AG04450 (cell line): Measurements from ENCODE around the gene SPRY4. TPM values are rescaled to one million over a fixed set of nuclear protein-coding genes. Genes with fewer than 3 reads are reported as not detected.

Experiments used
- CTCF ChIA-PET: fragments of 300-600, 350-600 bp; formaldehyde crosslinking; extraction: SDS; loops from one replicate; lab custom pipeline; 2022; ENCODE audit warnings: antibody characterized with exemption, inconsistent platforms; lab: Charles Lee
- POLR2A ChIA-PET: fragments of 350-600 bp; formaldehyde crosslinking; extraction: SDS; loops from one replicate; lab custom pipeline; 2021; ENCODE audit warnings: antibody characterized with exemption, inconsistent platforms; lab: Yijun Ruan, JAX
- DNase-seq: peaks from one replicate; pipeline ENCODE4 v3.0.0-alpha.2; 2011; ENCODE audit warnings: low read depth, low spot score
- H3K27ac ChIP-seq: one replicate; pipeline ENCODE4 v1.5.1; 2012; ENCODE audit warnings: low read depth, low read length, control low read depth
- H3K27me3 ChIP-seq: one replicate; pipeline ENCODE4 v1.6.0; 2012; ENCODE audit warnings: low read length; ENCODE audit not compliant: control insufficient read depth, insufficient read depth
- H3K4me3 ChIP-seq: 2 replicates; pipeline ENCODE4 v1.5.1; 2011; ENCODE audit warnings: mild to moderate bottlenecking, low read depth, low read length, control low read depth
- H3K9me3 ChIP-seq: 2 replicates; pipeline ENCODE4 v1.5.1; 2012; ENCODE audit warnings: low read length; ENCODE audit not compliant: control insufficient read depth, insufficient read depth
- CTCF ChIP-seq: IDR thresholded peaks from 2 replicates; pipeline ENCODE4 v1.5.1; 2011; ENCODE audit warnings: low read depth, low read length, control low read depth, inconsistent platforms
- polyA plus RNA-seq: library from polyadenylated mRNA; depleted of rRNA; stranded (reverse); fragments of >200 nt; gene quantifications from 2 replicates; pipeline ENCODE4 v1.2.3, GENCODE V29; 2011

SPRY4 gene
- polyA plus RNA-seq, 1 experiment = 8.7 TPM

DNA sequence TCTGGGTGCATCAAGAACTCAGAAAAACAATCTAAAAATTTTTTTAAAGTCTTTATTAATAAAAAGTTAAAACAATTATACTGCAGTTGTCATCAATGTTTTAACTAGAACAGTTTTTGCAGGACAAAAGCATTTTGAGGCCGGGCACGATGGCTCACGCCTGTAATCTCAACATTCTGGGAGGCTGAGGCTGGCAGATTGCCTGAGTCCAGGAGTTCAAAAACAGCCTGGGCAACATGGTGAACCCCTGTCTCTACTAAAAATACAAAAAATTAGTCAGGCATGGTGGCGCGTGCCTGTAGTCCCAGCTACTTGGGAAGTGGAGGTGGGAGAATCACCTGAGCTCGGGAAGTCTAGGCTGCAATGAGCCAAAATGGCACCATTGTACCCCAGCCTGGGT is 5.2 kb upstream of the SPRY4 start:
- POLR2A ChIA-PET = interaction anchor here (0.5 kb wide), 1 partner anchor 493 kb away, joined by 3 read pairs; no protein-coding TSS in a partner anchor

DNA sequence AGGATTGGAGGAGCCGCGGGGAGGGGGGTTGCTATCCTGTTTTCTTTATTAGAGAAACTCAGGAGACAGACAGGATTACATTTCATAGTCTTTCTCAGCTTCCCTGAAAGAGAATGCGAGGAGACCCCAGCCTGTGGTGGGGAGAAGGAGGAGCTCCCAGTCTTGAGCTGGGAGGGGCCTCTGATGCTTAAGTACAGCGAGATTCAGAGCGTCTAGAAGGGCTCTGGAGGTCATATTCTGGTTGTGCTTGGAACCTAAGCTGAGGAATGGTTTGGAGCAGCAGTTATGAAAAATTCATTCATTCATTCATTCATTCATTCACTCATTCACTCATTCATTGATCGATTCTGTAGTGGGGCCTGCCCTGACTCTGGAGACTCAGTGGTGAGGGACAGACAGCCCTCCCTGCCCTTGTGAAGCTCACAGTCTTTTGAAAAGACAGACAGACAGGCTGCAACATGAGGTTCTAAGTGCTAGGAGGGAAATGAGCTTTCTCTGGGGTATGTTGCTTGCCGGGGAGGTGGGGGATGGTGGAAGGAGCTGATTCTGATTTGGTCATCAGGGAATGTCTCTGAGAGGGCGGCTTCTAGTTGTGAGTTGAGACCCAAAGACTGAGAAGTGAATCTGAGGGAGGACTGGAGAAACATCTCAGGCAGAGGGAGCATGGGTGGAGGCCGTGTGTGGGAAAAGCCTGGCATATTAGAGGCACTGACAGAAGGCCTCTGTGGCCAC is 2.5 kb upstream of the SPRY4 start:
- Histone ChIP-seq H3K4me3 (peak overlapping the region; percentile 69), H3K9me3 (peaks cover 3% of the 10 kb centered on the region; the same call in 1 of the 2 replicates), H3K27ac (peak overlapping the region; percentile 65), H3K27me3 (no peaks in the 10 kb centered on the region)
- CTCF ChIA-PET = interaction anchor here (0.6 to 1.5 kb wide), 10 partner anchors 10 to 386 kb away, joined by 3 to 6 read pairs (median 4); no protein-coding TSS in a partner anchor
- no peak for DNase-seq
- peak; percentile 36 for TF ChIP-seq CTCF
- POLR2A ChIA-PET = interaction anchor here (0.9 to 1.8 kb wide), 3 partner anchors 12 to 111 kb away, joined by 3 to 7 read pairs (median 3); no protein-coding TSS in a partner anchor

More for the DNA sequence above, 5.2 kb upstream of the SPRY4 start:
- TF ChIP-seq CTCF = no peak
- Histone ChIP-seq H3K27ac (no peak overlapping the region), H3K9me3 (no peaks in the 10 kb centered on the region; the same call in 1 of the 2 replicates), H3K27me3 (no peaks in the 10 kb centered on the region), H3K4me3 (no peak overlapping the region)
- no peak for DNase-seq
- CTCF ChIA-PET = interaction anchor here (0.6 to 0.7 kb wide), 2 partner anchors 165 to 318 kb away, joined by 3 read pairs; no protein-coding TSS in a partner anchor

- Histone ChIP-seq H3K4me3 (peak overlapping the region; percentile 69), H3K27ac (peak overlapping the region; percentile 92)
- no peak for TF ChIP-seq CTCF
These were observed 1.7 kb upstream of the SPRY4 start for GRCh38 chr5:142326480-142326938.

GRCh38 chr5:142325725-142326479 is 1.1 kb upstream of the SPRY4 start:
- CTCF ChIA-PET = interaction anchor here (1.5 to 3.9 kb wide), 2 partner anchors 29 to 223 kb away, joined by 4 to 18 read pairs; no protein-coding TSS in a partner anchor
- Histone ChIP-seq H3K27me3 (no peaks in the 10 kb centered on the region), H3K9me3 (peaks cover 3% of the 10 kb centered on the region; the same call in 1 of the 2 replicates), H3K4me3 (peak overlapping the region; percentile 69), H3K27ac (peak overlapping the region; percentile 92)
- no peak for TF ChIP-seq CTCF
- DNase-seq = no peak
- POLR2A ChIA-PET = interaction anchor here (1.5 to 1.8 kb wide), 2 partner anchors 31 to 75 kb away, joined by 3 to 23 read pairs; no protein-coding TSS in a partner anchor

More at GRCh38 chr5:142326480-142326938, 1.7 kb upstream of the SPRY4 start:
- Histone ChIP-seq H3K9me3 (peaks cover 3% of the 10 kb centered on the region; the same call in 1 of the 2 replicates), H3K27me3 (no peaks in the 10 kb centered on the region)
- CTCF ChIA-PET = interaction anchor here (1.0 to 1.5 kb wide), 4 partner anchors 28 to 387 kb away, joined by 3 to 6 read pairs (median 4); no protein-coding TSS in a partner anchor
- POLR2A ChIA-PET = interaction anchor here (0.9 to 1.5 kb wide), 3 partner anchors 11 to 110 kb away, joined by 3 read pairs; no protein-coding TSS in a partner anchor
- DNase-seq = no peak
